ENCODE measurements around the gene STX2.
"Not testable (repeated sequence)": the region's sequence is repeated elsewhere in the genome, so short reads cannot be mapped to it uniquely, and the experiment has no call there.

The STX2 gene

DNA sequence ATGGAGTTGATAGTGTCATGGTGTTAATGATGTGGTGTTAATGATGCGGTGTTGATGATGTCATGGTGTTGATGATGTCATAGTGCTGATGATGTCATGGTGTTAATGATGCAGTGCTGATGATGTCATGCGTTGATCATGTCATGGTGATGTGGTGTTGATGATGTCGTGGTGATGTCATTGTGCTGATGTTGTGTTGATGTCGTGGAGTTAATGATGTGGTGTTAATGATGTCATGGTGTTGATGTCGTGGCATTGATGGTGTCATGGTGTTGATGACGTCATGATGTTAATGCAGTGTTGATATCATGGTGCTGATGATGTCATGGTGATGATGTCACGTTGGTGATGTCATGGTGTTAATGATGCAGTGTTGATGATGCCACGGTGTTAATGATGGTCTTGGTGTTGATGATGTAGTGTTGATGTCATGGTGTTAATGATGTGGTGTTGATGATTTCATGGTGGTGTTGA, 73.8 kb downstream of the STX2 start:
- DNase-seq (ENCODE audit: low spot score), result no peak

DNA sequence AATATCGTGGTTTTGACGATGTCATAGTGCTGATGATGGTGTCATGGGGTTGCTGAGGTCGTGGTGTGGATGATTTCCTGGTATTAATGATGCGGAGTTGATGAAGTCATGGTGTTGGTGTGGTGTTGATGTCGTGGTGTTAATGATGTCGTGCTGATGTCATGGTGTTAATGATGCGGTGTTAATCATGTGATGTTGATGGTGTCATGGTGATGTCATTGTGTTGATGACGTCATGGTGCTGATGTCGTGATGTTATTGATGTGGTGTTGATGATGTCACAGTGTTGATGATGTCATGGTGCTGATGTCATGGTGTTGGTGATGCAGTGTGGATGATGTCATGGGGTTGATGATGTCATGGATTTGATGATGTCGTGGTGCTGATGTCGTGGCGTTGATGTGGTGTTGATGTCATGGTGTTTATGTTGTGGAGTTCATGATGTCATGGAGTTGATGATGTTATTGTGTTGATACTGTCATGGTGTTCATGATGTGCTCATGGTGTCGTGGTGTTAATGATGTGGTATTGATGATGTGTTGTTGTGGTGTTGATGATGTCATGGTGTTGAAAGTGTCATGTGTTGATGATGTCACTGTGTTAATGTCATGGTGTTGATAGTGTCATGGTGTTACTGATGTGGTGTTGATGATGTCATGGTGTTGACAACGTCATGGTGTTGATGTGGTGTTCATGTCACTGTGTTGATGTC, 74.4 kb downstream of the STX2 start:
- DNase-seq (ENCODE audit: low spot score), result peak; percentile 23

DNA sequence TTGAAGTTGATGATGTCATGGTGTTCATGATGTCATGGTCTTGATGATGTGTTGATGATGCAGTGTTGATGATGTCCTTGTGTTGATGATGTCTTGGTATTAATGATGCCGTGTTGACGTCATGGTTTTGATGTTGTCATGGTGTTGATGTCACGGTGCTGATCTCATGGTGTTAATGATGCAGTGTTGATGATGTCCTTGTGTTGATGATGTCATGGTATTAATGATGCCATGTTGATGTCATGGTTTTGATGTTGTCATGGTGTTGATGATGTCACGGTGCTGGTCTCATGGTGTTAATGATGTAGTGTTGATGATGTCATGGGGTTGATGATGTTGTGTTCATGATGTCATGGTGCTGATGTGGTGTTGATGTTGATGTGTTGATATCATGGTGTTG, 75.0 kb downstream of the STX2 start:
- no peak for DNase-seq (ENCODE audit: low spot score)

DNA sequence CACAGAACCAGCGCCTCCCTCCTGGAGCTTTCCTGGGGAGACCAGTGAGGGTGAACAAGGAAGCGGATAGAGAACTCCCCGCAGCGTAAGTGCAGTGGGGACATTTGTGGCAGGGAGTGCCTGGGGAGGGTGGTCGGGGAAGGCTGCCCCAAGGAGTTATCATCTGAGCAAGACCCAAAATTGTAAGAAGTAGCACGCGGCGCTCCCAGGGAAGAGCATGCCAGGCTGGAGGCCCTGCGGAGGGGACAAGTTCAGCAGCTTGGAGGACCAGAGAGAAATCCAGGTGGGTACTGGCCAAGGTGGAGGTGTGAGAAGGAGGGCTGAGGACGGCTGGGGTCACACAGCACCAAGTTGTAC, 76.8 kb downstream of the STX2 start:
- DNase-seq (ENCODE audit: low spot score), result no peak

DNA sequence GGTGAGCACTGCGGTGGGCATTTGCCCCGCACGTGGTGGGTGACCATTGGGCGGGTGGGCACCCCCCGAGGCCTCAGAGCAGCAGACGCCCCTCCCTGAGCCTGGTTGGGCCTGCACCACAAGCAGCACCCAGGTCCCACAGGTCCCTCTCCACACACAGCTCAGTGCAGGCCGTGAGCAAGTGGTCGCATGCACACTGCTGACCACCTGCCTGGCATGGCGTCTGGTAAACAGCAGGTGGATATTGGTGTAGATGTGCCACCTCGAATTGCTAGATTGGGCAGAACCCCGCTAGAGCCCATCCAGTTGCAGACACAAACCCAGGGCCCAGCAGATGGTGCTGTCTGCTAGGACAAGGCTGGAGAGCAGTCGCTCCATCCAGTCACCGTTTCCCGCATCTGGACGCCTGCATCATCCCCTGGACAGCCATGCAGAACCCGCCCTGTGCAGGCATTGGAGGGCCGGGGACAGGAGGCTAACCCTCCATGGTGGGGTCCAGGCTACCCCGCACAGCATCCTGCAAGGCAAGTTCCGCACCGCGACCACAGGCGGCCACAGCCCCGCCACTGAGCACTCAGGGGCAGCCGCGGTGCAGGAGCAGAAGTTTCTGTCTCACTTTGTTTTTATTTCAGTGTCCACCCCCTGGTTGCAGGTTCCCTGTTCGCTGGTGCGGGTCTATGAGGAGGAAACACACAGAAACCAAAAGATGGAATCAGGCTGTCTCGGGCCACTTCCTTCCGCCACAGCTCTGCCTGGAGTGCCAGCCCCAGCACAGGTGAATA, 77.3 kb downstream of the STX2 start:
- peak; percentile 61 for DNase-seq (ENCODE audit: low spot score)

DNA sequence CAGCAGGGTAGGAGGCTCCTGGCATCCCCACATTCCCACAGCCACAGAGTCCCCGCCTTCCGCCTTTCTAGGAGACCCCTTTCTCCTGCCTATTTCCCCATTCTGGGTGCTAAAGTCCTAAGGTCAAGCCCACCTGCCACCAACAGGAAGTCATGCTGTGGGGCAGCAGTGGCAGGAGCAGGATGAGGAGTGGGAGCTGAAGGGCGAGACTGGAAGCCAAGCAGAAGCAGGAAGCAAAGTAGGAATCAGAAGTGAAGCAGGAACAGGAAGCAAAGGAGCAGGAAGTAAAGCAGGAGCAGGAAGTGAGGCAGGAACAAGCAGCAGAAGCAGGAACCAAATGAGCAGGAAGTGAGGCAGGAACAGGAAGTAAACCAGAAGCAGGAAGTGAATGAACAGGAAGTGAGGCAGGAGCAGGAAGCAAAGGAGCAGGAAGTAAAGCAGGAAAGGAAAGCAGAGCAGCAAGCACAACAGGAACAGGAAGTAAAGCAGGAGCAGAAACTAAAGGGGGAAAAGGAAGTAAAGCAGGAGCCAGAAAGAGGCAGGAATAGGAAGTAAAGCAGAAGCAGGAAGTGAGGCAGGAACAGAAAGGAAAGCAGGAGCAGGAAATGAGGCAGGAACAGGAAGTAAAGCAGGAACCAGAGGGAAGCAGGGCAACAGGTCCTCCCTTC, 84.7 kb downstream of the STX2 start:
- DNase-seq (ENCODE audit: low spot score), result no peak

DNA sequence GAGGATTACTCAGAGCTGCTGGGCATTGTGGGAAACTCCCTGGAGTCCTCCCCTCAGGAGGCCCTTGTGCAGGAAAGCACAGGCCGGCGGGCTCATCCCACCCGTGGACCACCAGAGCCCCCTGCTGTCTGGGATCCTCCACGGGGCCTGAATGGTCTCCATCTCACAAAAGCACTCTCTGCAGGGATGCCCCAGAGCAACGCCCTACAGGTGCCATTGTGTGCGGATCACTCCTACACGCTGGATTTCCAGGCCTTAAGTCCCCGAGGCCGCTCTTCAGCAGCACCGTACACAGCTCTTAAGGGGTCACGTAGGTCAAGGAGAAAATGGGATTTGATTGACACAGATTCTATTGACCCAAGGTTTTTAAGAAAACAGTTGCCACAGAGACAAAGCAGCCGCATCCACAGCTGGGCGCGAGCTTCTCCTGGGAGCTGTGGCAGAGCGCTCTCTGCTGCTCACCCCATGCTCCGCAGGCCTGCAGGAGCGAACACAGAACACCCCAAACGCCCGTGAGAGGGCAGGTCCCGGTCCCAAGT, 86.3 kb downstream of the STX2 start:
- DNase-seq (ENCODE audit: low spot score), result no peak

DNA sequence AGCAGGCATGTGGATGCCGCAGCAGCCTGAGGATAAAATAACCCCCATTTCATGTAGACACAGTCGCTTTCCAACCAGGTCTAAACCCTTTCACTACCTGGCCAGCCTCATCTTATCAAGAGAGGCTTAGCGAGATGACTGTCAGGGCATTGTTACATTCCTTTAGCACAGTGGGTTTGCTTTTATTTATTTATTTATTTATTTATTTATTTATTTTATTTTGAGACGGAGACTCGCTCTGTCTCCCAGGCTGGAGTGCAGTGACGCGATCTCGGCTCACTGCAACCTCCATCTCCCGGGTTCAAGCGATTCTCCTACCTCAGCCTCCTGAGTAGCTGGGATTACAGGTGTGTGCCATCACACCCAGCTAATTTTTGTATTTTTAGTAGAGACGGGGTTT, 87.0 kb downstream of the STX2 start:
- DNase-seq (ENCODE audit: low spot score), result not testable (repeated sequence)

DNA sequence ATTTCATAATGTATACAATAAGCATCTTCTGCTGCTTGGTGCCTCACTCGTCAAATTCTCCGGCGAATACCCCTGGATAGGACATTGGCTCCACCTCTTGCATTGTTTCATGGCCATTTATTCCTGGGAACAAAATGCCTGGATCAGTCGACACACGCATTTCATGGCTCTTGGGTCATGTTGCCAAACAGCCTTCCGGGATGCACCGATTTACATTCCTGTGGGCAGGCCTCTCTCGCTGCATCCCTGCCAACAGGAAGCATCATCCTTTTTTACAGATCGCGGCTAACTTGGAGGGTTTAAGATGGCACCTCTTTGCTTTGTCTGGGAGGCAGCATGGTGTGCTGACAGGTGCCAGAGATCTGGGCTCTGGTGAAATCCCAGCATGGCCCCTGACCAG, 90.3 kb downstream of the STX2 start:
- no peak for DNase-seq (ENCODE audit: low spot score)

DNA sequence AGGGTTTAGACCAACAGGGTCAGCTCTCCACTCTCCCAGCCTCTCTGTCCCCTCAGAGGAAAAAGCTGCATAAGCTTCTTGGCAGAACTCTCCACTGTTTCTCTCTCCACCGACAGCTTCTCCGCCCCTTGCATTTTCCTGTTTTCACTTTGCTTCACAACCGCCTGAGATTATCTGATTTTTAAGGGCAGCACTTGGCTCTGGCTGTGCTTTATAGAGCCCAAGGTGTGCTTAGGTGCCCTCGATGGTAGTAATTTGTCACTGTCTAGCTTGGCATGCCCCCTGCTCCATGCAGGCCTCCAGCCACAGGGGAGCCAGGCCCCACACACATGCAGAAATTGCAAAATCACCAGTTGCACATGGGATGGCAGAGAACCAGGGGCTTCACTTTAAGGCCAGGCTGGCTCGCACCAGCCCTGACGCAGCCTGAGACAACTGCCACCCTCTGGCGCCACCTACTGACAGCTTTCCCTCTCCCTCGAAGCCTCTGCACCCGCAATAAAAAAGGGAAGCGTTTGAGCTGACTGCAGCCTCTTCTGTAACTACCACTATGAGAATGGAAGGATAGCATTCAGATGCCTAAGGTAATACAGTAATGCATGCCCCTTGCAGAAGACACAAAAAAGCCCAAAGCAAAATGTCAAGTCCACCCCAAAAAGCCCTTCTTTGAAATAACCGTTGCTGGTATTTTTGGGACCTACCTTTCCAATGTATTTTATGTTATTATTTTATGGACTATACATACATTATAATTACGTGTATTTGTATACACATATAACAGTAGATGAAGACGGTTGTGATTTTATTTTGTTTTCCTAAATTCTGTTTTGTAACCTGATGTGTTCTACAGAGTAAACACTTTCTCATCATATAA, 90.9 kb downstream of the STX2 start:
- peak; percentile 74 for DNase-seq (ENCODE audit: low spot score)

DNA sequence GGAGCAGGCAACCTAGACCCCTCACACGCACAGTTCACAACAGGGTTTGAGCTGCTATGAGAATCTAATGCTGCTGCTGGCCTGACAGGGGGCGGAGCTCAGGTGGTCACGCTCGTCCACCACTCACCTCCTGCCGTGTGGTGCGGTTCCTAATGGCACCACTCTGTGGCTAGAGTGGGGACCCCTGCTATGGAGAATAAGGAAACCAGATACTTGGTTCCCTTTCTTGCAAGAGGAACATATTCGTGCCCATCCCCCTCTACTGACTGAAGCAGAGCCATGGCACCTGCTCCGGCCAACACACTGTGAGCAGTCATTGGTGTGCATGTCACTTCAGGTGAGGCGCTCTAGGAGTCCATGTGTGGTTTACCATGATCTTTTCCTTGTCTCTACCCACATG, 92.5 kb downstream of the STX2 start:
- no peak for DNase-seq (ENCODE audit: low spot score)

DNA sequence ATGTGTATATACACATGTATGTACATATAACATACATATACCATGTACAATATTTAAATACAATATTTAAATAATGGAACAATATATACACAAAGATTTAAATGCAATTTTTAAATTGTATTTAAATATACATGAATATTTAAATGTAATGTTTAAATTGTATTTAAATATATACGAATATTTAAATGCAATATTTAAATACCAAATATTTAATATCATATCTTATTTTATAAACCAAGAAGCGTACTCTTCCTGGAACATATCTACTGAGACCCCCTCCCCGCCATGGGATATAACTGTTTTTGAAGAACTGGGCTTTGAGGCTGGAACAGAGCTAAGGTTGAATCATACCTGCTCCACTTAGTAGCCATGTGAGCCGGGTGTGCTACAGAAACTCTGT, 93.1 kb downstream of the STX2 start:
- no peak for DNase-seq (ENCODE audit: low spot score)

DNA sequence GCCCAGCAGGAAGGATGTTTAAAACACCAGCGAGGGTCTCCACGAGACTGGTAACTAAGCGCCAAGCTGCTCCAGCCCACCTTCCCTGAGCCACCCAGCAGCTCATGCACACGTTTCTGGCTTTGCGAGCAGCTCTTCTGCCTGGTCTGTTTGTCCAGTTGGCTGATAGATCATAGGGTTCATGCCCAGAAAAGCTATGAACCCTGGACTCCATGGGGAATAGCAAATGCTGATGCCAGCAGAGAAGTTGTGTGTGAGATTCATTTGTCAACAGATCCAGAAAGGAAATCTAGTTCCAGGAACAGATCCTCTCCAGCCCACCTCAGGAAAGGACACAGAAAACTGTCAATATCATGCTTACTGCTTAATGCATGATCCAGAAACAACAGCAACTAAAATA, 94.8 kb downstream of the STX2 start:
- DNase-seq (ENCODE audit: low spot score), result no peak

DNA sequence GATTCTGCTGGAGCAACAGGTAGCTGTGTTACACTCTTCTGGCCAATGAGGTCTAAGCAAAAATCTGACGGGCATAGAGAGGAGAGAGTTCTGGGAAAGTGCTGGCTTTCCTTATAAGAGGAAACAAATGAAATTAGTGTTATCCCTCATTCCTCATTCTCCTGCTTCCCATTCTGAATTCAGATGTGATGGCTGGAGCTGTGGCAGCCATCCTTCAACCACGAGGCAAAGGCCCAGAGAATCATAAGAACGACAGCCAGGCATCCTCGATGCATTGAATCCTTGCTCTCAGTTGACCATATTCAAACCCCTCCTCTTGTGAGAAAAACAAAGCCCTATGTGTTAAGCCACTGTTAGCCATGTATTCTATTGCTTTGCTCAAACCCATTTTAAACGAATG, 95.4 kb downstream of the STX2 start:
- DNase-seq (ENCODE audit: low spot score), result no peak

DNA sequence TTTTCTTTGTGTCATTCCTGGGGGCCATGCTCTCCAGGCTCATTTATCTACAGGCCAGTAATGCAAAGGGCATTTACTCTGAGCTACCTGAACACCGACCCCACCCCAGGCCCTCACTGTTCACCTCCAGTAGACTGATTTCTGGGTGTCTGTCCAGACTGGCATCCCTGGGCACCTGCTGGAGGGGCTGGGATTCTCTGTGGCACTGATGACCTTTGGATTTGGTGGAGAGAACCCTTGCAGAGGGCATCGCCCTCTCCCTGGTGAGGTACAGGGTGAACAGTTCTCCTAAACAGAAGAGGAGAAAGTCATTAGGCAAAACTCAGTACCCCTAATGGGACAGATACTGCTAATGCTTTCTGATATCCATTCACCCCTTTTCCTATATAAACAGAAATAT, 95.9 kb downstream of the STX2 start:
- DNase-seq (ENCODE audit: low spot score), result no peak

DNA sequence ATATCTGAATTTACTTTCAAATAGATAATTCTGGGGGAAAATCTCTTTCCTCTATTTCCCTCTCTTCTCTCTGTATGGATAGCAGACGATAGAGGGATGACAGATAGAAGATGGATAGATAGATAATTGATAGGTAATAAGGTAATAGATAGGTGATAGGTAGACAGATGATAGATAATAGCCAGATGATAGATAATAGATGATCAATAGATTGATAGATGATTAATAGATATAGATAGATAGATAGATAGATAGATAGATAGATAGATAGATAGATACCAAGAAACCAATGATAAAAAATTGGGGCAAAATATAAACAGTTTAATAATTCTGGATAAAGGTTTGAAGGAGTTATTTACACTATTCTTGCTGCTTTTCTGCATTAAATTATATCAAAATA, 96.3 kb downstream of the STX2 start:
- no peak for DNase-seq (ENCODE audit: low spot score)

DNA sequence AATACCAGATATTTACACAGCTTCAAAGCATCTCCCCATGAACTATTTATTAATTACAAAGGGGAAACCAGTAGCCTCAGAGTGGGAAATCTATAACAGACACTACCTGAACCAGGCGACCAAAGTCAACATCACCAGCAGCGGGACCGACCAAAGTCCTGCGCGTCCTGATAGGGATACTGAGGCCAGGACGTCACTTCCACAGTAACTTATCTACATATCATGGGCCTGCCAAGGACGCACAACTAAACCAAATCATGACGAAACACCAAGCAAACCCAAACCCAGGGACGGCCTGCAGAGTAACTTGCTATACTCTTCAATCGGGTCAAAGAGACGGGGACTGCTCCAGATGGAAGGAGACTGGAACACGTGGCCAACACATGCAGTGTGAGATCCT, 96.9 kb downstream of the STX2 start:
- DNase-seq (ENCODE audit: low spot score), result no peak

Data from AG08396 (cell line).